Dendritic cell treated with granulocyte-macrophage colony-stimulating factor and Interleukin-4, amounts not matched to agents 40 ng/mL and 50 ng/mL, for 4 days (primary cell): ENCODE results near the gene KRT3.

ENCODE experiments used
- H3K27ac Mint-ChIP-seq: one replicate; pipeline ENCODE4 v1.8.0; 2022; ENCODE audit warnings: mild to moderate bottlenecking, mixed read lengths
- H3K27me3 Mint-ChIP-seq: one replicate; pipeline ENCODE4 v1.8.0; 2022; ENCODE audit warnings: mild to moderate bottlenecking, mixed read lengths
- H3K36me3 Mint-ChIP-seq: one replicate; pipeline ENCODE4 v1.8.0; 2022; ENCODE audit warnings: low read depth, mixed read lengths
- H3K4me1 Mint-ChIP-seq: one replicate; pipeline ENCODE4 v1.8.0; 2022; ENCODE audit warnings: low read depth, mixed read lengths
- H3K4me3 Mint-ChIP-seq: one replicate; pipeline ENCODE4 v1.8.0; 2022; ENCODE audit warnings: mild to moderate bottlenecking, moderate library complexity, mixed read lengths
- H3K9me3 Mint-ChIP-seq: one replicate; pipeline ENCODE4 v1.8.0; 2022; ENCODE audit warnings: mixed read lengths
- intact Hi-C: fragments of 100-400 bp; cut with micrococcal nuclease; formaldehyde crosslinking; loops from one replicate; pipeline ENCODE4 v1.15.0; 2022

Gene KRT3

DNA sequence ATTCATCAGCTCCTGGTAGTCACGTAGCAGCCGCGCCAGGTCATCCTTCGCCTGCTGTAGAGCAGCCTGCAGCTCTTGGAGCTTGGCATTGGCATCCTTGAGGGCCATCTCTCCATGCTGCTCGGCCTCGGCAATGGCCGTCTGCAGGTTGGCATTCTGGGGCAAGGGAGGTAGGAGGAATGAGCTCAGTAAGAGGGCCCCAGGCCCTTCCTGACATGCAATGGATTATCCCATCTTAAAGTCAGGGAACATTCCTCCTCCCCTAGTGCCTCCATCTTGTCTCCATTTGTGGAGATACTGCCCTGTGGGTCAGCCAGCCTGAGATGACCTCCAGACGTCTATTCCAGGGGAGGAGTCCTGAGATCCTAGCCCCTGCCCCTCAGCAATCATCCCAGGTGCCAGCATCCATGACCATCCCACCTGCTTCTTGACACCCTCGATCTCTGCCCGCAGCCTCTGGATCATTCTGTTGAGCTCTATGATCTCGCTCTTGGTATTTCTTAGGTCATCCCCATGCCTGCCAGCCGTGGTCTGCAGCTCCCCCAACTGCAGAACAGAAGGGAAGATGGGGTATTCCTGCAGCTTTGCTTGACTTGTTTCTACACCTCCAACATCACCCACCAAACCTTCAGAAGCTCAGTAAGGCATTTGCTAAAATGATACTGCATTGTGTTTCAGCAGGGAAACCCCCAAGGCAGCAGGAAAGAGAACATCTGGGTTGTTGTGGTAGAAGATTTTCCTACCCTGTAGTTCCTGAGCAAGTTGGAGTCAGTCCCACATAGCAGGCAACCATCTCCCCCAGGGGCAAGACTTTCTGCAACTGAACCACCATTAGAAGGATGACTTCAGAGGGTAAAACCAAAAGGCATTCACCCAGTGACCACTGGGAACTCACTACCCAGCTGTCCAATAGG, 4.4 kb downstream of the KRT3 start:
- no peak overlapping the region for H3K4me3 Mint-ChIP-seq
- no peaks in the 10 kb centered on the region for H3K4me1 Mint-ChIP-seq
- no peak overlapping the region for H3K27ac Mint-ChIP-seq
- H3K27me3 Mint-ChIP-seq, result peaks cover 40% of the 10 kb centered on the region
- intact Hi-C loops, result no loop called here
- no peaks in the 10 kb centered on the region for H3K9me3 Mint-ChIP-seq
- H3K36me3 Mint-ChIP-seq, result no peaks in the 10 kb centered on the region

GRCh38 chr12:52790427-52791270, 5.3 kb downstream of the KRT3 start:
- intact Hi-C loops, result no loop called here

GRCh38 chr12:52789637-52790426, 6.1 kb downstream of the KRT3 start:
- Mint-ChIP-seq H3K4me3 (no peak overlapping the region), H3K9me3 (no peaks in the 10 kb centered on the region), H3K4me1 (no peaks in the 10 kb centered on the region), H3K27ac (no peak overlapping the region), H3K36me3 (no peaks in the 10 kb centered on the region), H3K27me3 (peaks cover 44% of the 10 kb centered on the region)
- intact Hi-C loops, result no loop called here

More at GRCh38 chr12:52790427-52791270, 5.3 kb downstream of the KRT3 start:
- H3K27me3 Mint-ChIP-seq, result peaks cover 41% of the 10 kb centered on the region
- no peaks in the 10 kb centered on the region for H3K4me1 Mint-ChIP-seq
- H3K9me3 Mint-ChIP-seq, result no peaks in the 10 kb centered on the region
- no peak overlapping the region for H3K27ac Mint-ChIP-seq
- no peak overlapping the region for H3K4me3 Mint-ChIP-seq
- H3K36me3 Mint-ChIP-seq, result no peaks in the 10 kb centered on the region

DNA sequence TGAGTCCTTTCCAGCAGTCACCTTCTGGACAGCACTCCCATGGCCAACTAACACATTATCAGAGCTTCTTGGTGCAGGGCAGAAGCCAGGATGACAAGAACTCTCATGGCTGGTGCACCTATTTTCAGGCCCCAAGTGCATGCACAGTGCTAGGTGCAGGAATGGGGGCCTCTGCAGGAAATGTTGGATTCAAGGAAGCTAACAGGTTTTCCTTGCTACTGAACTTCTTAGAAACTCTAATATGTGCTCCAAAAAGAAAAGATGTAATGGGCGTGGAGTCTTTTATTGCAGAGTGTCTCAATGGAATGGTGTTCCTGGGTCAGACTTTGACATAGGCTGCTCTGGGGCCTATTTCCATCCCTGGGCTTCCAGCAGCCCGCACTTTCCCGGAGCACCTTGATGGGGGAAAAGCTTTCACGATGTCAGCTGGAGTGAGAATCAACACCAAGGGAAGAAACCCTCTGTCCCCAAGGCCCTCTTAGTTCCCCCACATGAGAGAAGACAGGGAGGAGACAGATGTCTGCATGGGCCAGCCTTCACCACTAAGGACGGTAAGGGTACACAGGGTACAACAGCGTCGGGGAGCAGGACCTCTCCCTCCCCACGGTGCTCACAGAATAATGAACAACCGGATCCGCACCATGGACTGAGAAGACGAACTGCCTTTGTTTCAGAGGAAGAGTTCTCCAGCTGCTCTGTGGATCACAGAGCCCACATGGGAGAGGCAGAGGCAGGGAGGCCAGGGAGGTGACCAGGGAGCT, 6.9 kb downstream of the KRT3 start:
- Mint-ChIP-seq H3K27me3 (peaks cover 44% of the 10 kb centered on the region), H3K9me3 (no peaks in the 10 kb centered on the region), H3K36me3 (no peaks in the 10 kb centered on the region), H3K27ac (no peak overlapping the region), H3K4me1 (no peaks in the 10 kb centered on the region), H3K4me3 (no peak overlapping the region)
- intact Hi-C loops, result no loop called here

DNA sequence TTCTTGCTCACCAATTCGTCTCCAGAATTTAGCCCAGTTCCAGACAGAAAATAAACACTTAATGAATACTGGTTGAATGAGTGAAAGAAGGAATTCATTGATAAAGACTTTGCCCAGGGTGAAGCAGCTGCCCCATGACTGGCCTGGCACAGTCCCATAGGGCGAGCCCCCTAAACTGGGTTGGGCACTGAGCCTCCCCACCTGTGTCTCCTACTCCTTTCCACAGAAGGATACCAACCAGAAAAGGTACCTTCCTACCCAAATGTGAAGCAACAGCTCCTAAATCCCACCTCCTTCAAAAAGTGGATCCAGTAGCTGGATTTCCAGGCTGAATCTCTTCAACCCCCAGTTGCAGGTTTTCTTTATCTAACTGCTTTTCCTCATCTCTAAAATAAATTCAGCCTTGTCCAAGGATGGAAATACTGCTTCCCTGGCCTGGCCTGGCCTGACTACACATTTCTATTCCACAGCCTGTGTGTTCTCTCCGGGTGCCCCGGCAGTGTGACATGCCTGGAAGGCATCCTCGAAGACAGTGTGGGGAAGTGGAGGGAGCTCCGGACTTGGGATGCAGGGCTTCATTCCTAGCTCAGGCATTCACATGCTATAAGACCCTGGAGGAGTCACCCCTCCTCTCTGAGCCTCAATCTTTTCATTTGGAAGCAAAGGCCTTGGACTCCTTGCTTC, 7.6 kb downstream of the KRT3 start:
- H3K9me3 Mint-ChIP-seq, result no peaks in the 10 kb centered on the region
- no peaks in the 10 kb centered on the region for H3K4me1 Mint-ChIP-seq
- H3K36me3 Mint-ChIP-seq, result no peaks in the 10 kb centered on the region
- no peak overlapping the region for H3K27ac Mint-ChIP-seq
- H3K4me3 Mint-ChIP-seq, result no peak overlapping the region
- intact Hi-C loops, result no loop called here
- peaks cover 46% of the 10 kb centered on the region for H3K27me3 Mint-ChIP-seq

DNA sequence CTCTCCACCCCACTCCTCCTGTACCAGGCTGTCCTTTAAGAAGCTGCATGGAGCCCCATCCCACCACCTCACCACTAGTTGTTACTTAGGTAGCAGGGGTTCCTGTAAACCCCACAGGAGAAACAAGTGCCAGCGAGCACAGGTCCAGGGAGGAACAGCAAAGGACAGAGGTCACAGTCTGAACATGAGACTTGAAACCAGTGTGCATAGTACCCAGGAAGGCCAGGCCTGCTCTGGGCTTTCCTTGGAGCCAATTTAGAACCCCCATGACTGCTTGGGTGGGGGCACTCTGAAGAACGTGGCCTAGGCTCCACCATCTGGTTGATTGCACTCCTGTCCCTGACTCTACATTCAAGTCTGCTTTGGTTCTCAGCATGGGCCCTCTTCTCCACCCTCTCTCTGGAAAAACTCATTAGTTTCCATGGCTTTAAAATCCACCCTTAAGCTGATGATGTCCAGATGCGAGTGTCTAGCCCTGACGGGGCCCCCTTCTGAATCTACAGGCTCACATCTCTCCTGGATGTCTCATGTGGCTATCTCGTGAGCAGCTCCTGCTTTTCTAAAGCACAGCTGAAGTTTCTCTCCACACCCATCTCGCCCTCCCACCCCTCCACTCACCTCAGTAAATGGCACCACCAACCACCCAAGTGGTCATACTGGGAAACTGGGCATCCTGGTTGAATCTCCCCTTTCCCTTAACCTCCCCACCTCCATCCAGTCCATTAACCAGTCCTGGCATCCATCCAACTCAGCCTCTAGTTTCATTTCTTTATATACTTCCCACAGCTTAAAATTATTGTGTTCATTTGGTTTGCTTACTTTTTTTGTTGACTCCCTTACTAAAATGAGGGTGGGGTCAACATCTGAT, 8.4 kb downstream of the KRT3 start:
- no peak overlapping the region for H3K4me3 Mint-ChIP-seq
- intact Hi-C loops, result no loop called here
- H3K27ac Mint-ChIP-seq, result no peak overlapping the region
- no peaks in the 10 kb centered on the region for H3K4me1 Mint-ChIP-seq
- no peaks in the 10 kb centered on the region for H3K9me3 Mint-ChIP-seq
- peaks cover 48% of the 10 kb centered on the region for H3K27me3 Mint-ChIP-seq
- H3K36me3 Mint-ChIP-seq, result no peaks in the 10 kb centered on the region

DNA sequence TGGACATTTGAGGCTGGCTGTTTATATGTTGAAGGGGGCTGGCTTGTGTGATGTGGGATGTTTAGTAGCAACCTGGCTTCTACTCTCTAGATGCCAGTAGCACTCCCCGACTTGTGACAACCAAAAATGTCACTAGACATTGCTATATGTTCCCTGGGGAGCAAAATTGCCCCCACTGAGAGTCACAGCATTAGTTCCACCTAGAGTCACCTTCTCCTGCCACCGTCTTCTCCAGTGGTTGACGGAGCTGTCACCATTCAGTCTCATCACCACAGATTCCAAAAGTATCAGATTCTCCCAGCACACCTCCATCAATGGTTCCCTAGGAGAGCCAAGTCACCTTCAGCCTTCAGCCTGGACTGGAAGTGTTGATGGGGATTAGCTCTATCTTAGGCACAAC, 11.0 kb downstream of the KRT3 start:
- Mint-ChIP-seq H3K27ac (no peak overlapping the region), H3K9me3 (no peaks in the 10 kb centered on the region), H3K36me3 (no peaks in the 10 kb centered on the region), H3K4me3 (no peak overlapping the region), H3K4me1 (no peaks in the 10 kb centered on the region), H3K27me3 (peaks cover 31% of the 10 kb centered on the region)
- intact Hi-C loops, result no loop called here

- Mint-ChIP-seq H3K9me3 (no peaks in the 10 kb centered on the region), H3K4me3 (no peak overlapping the region), H3K27ac (no peak overlapping the region), H3K36me3 (no peaks in the 10 kb centered on the region), H3K27me3 (peaks cover 20% of the 10 kb centered on the region), H3K4me1 (no peaks in the 10 kb centered on the region)
- intact Hi-C loops, result no loop called here
These were observed 12.2 kb downstream of the KRT3 start for GRCh38 chr12:52783563-52784316.

GRCh38 chr12:52782502-52782901, 13.4 kb downstream of the KRT3 start:
- Mint-ChIP-seq H3K4me1 (no peaks in the 10 kb centered on the region), H3K4me3 (no peak overlapping the region), H3K9me3 (no peaks in the 10 kb centered on the region), H3K27me3 (peaks cover 13% of the 10 kb centered on the region), H3K36me3 (no peaks in the 10 kb centered on the region), H3K27ac (no peak overlapping the region)
- intact Hi-C loops, result no loop called here

GRCh38 chr12:52781399-52782082, 14.4 kb downstream of the KRT3 start:
- Mint-ChIP-seq H3K36me3 (no peaks in the 10 kb centered on the region), H3K4me1 (no peaks in the 10 kb centered on the region), H3K27me3 (peaks cover 15% of the 10 kb centered on the region), H3K4me3 (no peak overlapping the region), H3K27ac (no peak overlapping the region), H3K9me3 (no peaks in the 10 kb centered on the region)
- intact Hi-C loops, result no loop called here

DNA sequence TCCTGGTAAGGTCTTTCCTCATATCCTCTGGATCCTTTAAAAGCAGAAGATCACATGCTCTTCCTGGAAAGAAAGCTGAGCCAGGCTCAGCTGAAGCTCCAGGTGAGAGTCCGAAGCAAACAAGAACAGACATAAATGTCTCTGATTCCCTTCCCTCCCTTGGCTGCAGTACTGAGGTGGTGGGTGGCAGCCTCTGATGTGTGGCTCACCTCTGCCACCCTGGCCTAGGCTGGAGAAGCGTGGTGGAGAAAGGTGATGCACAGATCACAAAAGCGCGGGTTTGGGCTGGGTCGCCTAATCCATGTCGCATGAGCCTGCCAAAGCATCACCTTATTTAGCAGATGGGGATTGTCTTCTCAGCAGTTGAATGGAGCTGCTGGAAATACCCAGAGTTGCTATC, 16.0 kb downstream of the KRT3 start:
- H3K27ac Mint-ChIP-seq, result no peak overlapping the region
- intact Hi-C loops, result no loop called here
- no peaks in the 10 kb centered on the region for H3K4me1 Mint-ChIP-seq
- H3K36me3 Mint-ChIP-seq, result no peaks in the 10 kb centered on the region
- no peak overlapping the region for H3K4me3 Mint-ChIP-seq
- peaks cover 13% of the 10 kb centered on the region for H3K27me3 Mint-ChIP-seq
- no peaks in the 10 kb centered on the region for H3K9me3 Mint-ChIP-seq
